ENCODE measurements around the gene TMEM145.

- TF ChIP-seq CSDC2 (CRISPR knock-in tag; IDR thresholded peaks at IDR 0.05) (no peak), SNAI2 (CRISPR knock-in tag; IDR thresholded peaks at IDR 0.05) (no peak), CREB5 (CRISPR knock-in tag; IDR thresholded peaks at IDR 0.05; ENCODE audit: low read depth) (no peak), TSHZ2 (CRISPR knock-in tag; IDR thresholded peaks at IDR 0.05) (no peak), ZFP3 (CRISPR knock-in tag; IDR thresholded peaks at IDR 0.05) (no peak), BACH2 (CRISPR knock-in tag; IDR thresholded peaks at IDR 0.05; ENCODE audit: borderline replicate concordance) (no peak), ZNF8 (CRISPR knock-in tag; IDR thresholded peaks at IDR 0.05) (no peak), ZC3H10 (CRISPR knock-in tag; IDR thresholded peaks at IDR 0.05) (no peak), ZNF70 (CRISPR knock-in tag; IDR thresholded peaks at IDR 0.05) (no peak), ESRRG (CRISPR knock-in tag; IDR thresholded peaks at IDR 0.05) (no peak), RARB (CRISPR knock-in tag; IDR thresholded peaks at IDR 0.05) (no peak)
- TF ChIP-seq, protein P1, sequence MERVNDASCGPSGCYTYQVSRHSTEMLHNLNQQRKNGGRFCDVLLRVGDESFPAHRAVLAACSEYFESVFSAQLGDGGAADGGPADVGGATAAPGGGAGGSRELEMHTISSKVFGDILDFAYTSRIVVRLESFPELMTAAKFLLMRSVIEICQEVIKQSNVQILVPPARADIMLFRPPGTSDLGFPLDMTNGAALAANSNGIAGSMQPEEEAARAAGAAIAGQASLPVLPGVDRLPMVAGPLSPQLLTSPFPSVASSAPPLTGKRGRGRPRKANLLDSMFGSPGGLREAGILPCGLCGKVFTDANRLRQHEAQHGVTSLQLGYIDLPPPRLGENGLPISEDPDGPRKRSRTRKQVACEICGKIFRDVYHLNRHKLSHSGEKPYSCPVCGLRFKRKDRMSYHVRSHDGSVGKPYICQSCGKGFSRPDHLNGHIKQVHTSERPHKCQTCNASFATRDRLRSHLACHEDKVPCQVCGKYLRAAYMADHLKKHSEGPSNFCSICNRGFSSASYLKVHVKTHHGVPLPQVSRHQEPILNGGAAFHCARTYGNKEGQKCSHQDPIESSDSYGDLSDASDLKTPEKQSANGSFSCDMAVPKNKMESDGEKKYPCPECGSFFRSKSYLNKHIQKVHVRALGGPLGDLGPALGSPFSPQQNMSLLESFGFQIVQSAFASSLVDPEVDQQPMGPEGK (CRISPR knock-in tag; IDR thresholded peaks at IDR 0.05; ENCODE audit: borderline replicate concordance): no peak
- TF ChIP-seq, protein P2, sequence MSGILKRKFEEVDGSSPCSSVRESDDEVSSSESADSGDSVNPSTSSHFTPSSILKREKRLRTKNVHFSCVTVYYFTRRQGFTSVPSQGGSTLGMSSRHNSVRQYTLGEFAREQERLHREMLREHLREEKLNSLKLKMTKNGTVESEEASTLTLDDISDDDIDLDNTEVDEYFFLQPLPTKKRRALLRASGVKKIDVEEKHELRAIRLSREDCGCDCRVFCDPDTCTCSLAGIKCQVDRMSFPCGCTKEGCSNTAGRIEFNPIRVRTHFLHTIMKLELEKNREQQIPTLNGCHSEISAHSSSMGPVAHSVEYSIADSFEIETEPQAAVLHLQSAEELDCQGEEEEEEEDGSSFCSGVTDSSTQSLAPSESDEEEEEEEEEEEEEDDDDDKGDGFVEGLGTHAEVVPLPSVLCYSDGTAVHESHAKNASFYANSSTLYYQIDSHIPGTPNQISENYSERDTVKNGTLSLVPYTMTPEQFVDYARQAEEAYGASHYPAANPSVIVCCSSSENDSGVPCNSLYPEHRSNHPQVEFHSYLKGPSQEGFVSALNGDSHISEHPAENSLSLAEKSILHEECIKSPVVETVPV (CRISPR knock-in tag; IDR thresholded peaks at IDR 0.05): no peak
Observed at GRCh38 chr19:42294471-42295137, 18.5 kb upstream of the TMEM145 start.
